Bronchus fibroblast of lung (primary cell): ENCODE measurements around the gene CAMKMT. TPM values are rescaled to one million over a fixed set of nuclear protein-coding genes. Genes with fewer than 3 reads are reported as not detected.

Experiments used
- total RNA-seq: library from RNA; depleted of rRNA; stranded (reverse); fragments of >200 nt; gene quantifications from 2 replicates; pipeline ENCODE4 v1.2.3, GENCODE V29; 2015

Gene CAMKMT
- total RNA-seq = 2.5 and 3.0 TPM in 2 replicates

GRCh38 chr2:44361330-44362206 is at the start of gene CAMKMT, which contains the start of gene PREPL:
TSS of gene CAMKMT (plus strand) at chr2:44361947.
TSS of gene PREPL (minus strand) at chr2:44361494. CDS start at chr2:44346342, 15,152 bp downstream.

Other genes starting within 250 kb of the CAMKMT start
- 8.8 and 13.6 TPM in 2 replicates for gene PPM1B, start 193.1 kb upstream of the CAMKMT start, total RNA-seq
- not detected in 2 replicates for gene SLC3A1, start 86.5 kb upstream of the CAMKMT start, total RNA-seq
- 19.0 and 20.7 TPM in 2 replicates for gene PREPL, start 453 bp upstream of the CAMKMT start, total RNA-seq